Kidney epithelial cell (primary cell): Measurements from ENCODE around the gene LIPN. TPM values are rescaled to one million over a fixed set of nuclear protein-coding genes. Genes with fewer than 3 reads are reported as not detected.
"Not testable (repeated sequence)": the region's sequence is repeated elsewhere in the genome, so short reads cannot be mapped to it uniquely, and the experiment has no call there.

Experiments
- DNase-seq: peaks from one replicate; pipeline ENCODE4 v3.0.0-alpha.2; 2010; ENCODE audit warnings: low read depth
- H3K27me3 ChIP-seq: 2 replicates; pipeline ENCODE4 v1.6.0; 2011; ENCODE audit warnings: low read length; ENCODE audit not compliant: control insufficient read depth, insufficient read depth
- H3K36me3 ChIP-seq: 2 replicates; pipeline ENCODE4 v1.5.1; 2011; ENCODE audit warnings: low read length; ENCODE audit not compliant: control insufficient read depth, insufficient read depth
- H3K4me3 ChIP-seq: 2 replicates; pipeline ENCODE4 v1.5.1; 2011; ENCODE audit warnings: low read depth, mild to moderate bottlenecking, control low read depth, low read length
- CTCF ChIP-seq: IDR thresholded peaks from 2 replicates; pipeline ENCODE4 v1.5.1; 2011; ENCODE audit warnings: mild to moderate bottlenecking, moderate library complexity, low read length, control low read depth, inconsistent platforms; ENCODE audit not compliant: insufficient read depth, poor library complexity, severe bottlenecking
- total RNA-seq: library from RNA; depleted of rRNA; stranded (reverse); fragments of >200 nt; gene quantifications from 2 replicates; pipeline ENCODE4 v1.2.3, GENCODE V29; 2015

Gene LIPN
- total RNA-seq, 1 donor from 2014 or later, result not detected

- no peak overlapping the region for H3K4me3 ChIP-seq
- H3K27me3 ChIP-seq, result no peaks in the 10 kb centered on the region
- DNase-seq, result no peak
- no peak for TF ChIP-seq CTCF
- no peaks in the 10 kb centered on the region for H3K36me3 ChIP-seq
Measured at GRCh38 chr10:88731296-88731695, 28.5 kb upstream of the LIPN start.

- H3K27me3 ChIP-seq, result no peaks in the 10 kb centered on the region
Measured at GRCh38 chr10:88733215-88733614, 26.6 kb upstream of the LIPN start.

GRCh38 chr10:88735661-88736060 lies 24.2 kb upstream of the LIPN start:
- H3K36me3 ChIP-seq, result no peaks in the 10 kb centered on the region
- no peak overlapping the region for H3K4me3 ChIP-seq
- no peaks in the 10 kb centered on the region for H3K27me3 ChIP-seq
- no peak for DNase-seq
- TF ChIP-seq CTCF, result no peak

More at GRCh38 chr10:88733215-88733614, 26.6 kb upstream of the LIPN start:
- Histone ChIP-seq H3K4me3 (no peak overlapping the region), H3K36me3 (no peaks in the 10 kb centered on the region)
- no peak for DNase-seq
- TF ChIP-seq CTCF, result no peak

GRCh38 chr10:88741921-88742320 lies 17.9 kb upstream of the LIPN start:
- H3K27me3 ChIP-seq, H3K4me3 ChIP-seq, DNase-seq, H3K36me3 ChIP-seq: not testable (repeated sequence)

GRCh38 chr10:88742448-88742847 lies 17.4 kb upstream of the LIPN start:
- DNase-seq, result no peak
- no peak overlapping the region for H3K4me3 ChIP-seq
- no peaks in the 10 kb centered on the region for H3K27me3 ChIP-seq
- TF ChIP-seq CTCF, result no peak
- no peaks in the 10 kb centered on the region for H3K36me3 ChIP-seq

- DNase-seq, result no peak
- peak; percentile 18 for TF ChIP-seq CTCF
- Histone ChIP-seq H3K27me3 (no peaks in the 10 kb centered on the region), H3K4me3 (no peak overlapping the region), H3K36me3 (no peaks in the 10 kb centered on the region)
Measured at GRCh38 chr10:88744002-88744401, 15.8 kb upstream of the LIPN start.
